GM19023 (cell line): Measurements from ENCODE around the gene ZBTB20.

ENCODE experiments used
- ATAC-seq: cut with Tn5 transposase; IDR thresholded peaks from one replicate; pipeline ENCODE4 v1.9.1; 2021; ENCODE audit warnings: mild to moderate bottlenecking, moderate library complexity; ENCODE audit not compliant: unreplicated experiment

The ZBTB20 gene

GRCh38 chr3:114941626-114942309 is 205.3 kb downstream of the ZBTB20 start:
- ATAC-seq, result no peak

- ATAC-seq, result no peak
Measured at GRCh38 chr3:114939920-114940319, 207.2 kb downstream of the ZBTB20 start.

GRCh38 chr3:114933407-114933806 is 213.7 kb downstream of the ZBTB20 start:
- no peak for ATAC-seq

- no peak for ATAC-seq
Measured at GRCh38 chr3:114929971-114930732, 216.9 kb downstream of the ZBTB20 start.

GRCh38 chr3:114928989-114929640 is 218.0 kb downstream of the ZBTB20 start:
- ATAC-seq, result no peak

GRCh38 chr3:114904633-114905032 is 242.5 kb downstream of the ZBTB20 start:
- ATAC-seq, result no peak

GRCh38 chr3:114903213-114903612 is 243.9 kb downstream of the ZBTB20 start:
- no peak for ATAC-seq

GRCh38 chr3:114902691-114903101 is 244.4 kb downstream of the ZBTB20 start:
- ATAC-seq, result no peak

GRCh38 chr3:114900908-114901307 is 246.2 kb downstream of the ZBTB20 start:
- no peak for ATAC-seq

- no peak for ATAC-seq
Measured at GRCh38 chr3:114899186-114899931, 247.7 kb downstream of the ZBTB20 start.

- ATAC-seq, result no peak
Measured at GRCh38 chr3:114896978-114897377, 250.1 kb downstream of the ZBTB20 start.

GRCh38 chr3:114893361-114893760 is 253.7 kb downstream of the ZBTB20 start:
- no peak for ATAC-seq

- ATAC-seq, result no peak
Measured at GRCh38 chr3:114892880-114893279, 254.2 kb downstream of the ZBTB20 start.

GRCh38 chr3:114892131-114892879 is 254.8 kb downstream of the ZBTB20 start:
- no peak for ATAC-seq

GRCh38 chr3:114887806-114888205 is 259.3 kb downstream of the ZBTB20 start:
- ATAC-seq, result no peak

GRCh38 chr3:114886905-114887304 is 260.2 kb downstream of the ZBTB20 start:
- ATAC-seq, result no peak

- no peak for ATAC-seq
Measured at GRCh38 chr3:114884213-114884923, 262.7 kb downstream of the ZBTB20 start.

- no peak for ATAC-seq
Measured at GRCh38 chr3:114880078-114880477, 267.0 kb downstream of the ZBTB20 start.

- peak; percentile 89 for ATAC-seq
Measured at GRCh38 chr3:114879059-114880031, 267.7 kb downstream of the ZBTB20 start.
